ENCODE measurements around the gene ALG9.
"Not testable (repeated sequence)": the region's sequence is repeated elsewhere in the genome, so short reads cannot be mapped to it uniquely, and the experiment has no call there.

The ALG9 gene

DNA sequence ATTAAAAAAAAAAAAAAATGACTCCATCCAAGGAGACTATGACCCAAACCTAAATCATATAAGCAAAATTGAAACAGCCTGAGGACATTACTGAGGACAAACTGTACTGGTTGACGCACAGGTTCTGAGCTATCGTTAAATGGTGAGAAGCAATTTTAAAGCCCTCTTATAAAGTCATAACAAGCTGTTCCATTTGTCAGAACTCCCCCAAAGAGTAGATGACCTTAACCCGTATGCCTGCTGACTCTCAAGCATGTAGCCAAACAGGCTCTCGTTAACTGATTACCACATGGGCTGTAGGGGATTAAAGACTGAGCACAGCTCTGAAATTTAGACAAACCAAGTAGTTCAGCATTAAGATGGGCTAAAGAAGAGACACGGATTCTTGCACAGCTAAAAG, 38.0 kb upstream of the ALG9 start:
- DNase-seq (ENCODE audit: low read depth): no peak
- TF ChIP-seq CTCF (IDR thresholded peaks at IDR 0.05; ENCODE audit: low read depth, low read length, missing control alignments): no peak
- H3K4me3 ChIP-seq (ENCODE audit: low read depth, low read length): no peak overlapping the region
- in situ Hi-C loops (cut with HindIII; ENCODE audit: low sequenced_read_pairs): no loop called here

- no peak for DNase-seq (ENCODE audit: low read depth)
- no peak overlapping the region for H3K4me3 ChIP-seq (ENCODE audit: low read depth, low read length)
- in situ Hi-C loops (cut with HindIII; ENCODE audit: low sequenced_read_pairs): no loop called here
- TF ChIP-seq CTCF (IDR thresholded peaks at IDR 0.05; ENCODE audit: low read depth, low read length, missing control alignments): no peak
These were observed 37.4 kb upstream of the ALG9 start for GRCh38 chr11:111908639-111909305.

- no peak overlapping the region for H3K4me3 ChIP-seq (ENCODE audit: low read depth, low read length)
- DNase-seq (ENCODE audit: low read depth): no peak
- TF ChIP-seq CTCF (IDR thresholded peaks at IDR 0.05; ENCODE audit: low read depth, low read length, missing control alignments): no peak
- in situ Hi-C loops (cut with HindIII; ENCODE audit: low sequenced_read_pairs): no loop called here
These were observed 35.3 kb upstream of the ALG9 start for GRCh38 chr11:111906680-111907079.

- no peak for DNase-seq (ENCODE audit: low read depth)
- H3K4me3 ChIP-seq (ENCODE audit: low read depth, low read length): no peak overlapping the region
- in situ Hi-C loops (cut with HindIII; ENCODE audit: low sequenced_read_pairs): no loop called here
- no peak for TF ChIP-seq CTCF (IDR thresholded peaks at IDR 0.05; ENCODE audit: low read depth, low read length, missing control alignments)
These were observed 34.0 kb upstream of the ALG9 start for GRCh38 chr11:111905411-111905810.

DNA sequence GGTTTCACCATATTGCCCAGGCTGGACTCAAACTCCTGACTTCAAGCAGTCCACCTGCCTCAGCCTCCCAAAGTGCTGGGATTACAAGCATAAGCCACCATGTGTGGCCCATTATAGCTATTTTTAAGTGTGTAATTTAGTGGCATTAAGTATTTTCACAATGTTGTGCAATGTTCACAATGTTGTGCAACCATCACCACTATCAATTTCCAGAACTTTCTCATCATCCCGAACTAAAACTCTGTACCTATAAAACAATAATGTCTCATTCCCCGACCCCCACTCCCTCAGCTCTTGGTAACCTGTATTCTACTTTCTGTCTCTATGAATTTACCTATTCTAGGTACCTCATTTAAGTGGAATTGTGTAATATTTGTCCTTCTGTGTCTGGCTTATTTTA, 15.5 kb upstream of the ALG9 start:
- DNase-seq (ENCODE audit: low read depth): no peak
- in situ Hi-C loops (cut with HindIII; ENCODE audit: low sequenced_read_pairs): no loop called here
- no peak for TF ChIP-seq CTCF (IDR thresholded peaks at IDR 0.05; ENCODE audit: low read depth, low read length, missing control alignments)
- no peak overlapping the region for H3K4me3 ChIP-seq (ENCODE audit: low read depth, low read length)

DNA sequence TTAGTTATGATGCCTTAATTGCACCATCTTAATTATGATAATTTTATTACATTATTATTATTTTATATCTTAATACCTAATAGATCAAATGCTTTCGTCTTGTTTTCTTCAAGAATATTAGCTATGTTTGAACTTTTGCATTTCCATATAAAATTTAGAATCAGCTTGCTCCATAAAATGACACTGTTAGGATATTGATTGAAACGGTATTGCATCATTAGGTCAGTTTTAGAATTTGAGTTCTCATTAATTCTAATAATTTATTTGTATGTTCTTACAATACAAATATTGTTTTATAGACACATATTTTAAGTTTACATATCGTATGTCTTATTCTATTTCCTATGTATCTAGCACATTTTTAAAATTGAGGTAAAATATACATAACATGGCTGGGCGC, 14.7 kb upstream of the ALG9 start:
- in situ Hi-C loops (cut with HindIII; ENCODE audit: low sequenced_read_pairs): no loop called here
- TF ChIP-seq CTCF (IDR thresholded peaks at IDR 0.05; ENCODE audit: low read depth, low read length, missing control alignments): no peak

DNA sequence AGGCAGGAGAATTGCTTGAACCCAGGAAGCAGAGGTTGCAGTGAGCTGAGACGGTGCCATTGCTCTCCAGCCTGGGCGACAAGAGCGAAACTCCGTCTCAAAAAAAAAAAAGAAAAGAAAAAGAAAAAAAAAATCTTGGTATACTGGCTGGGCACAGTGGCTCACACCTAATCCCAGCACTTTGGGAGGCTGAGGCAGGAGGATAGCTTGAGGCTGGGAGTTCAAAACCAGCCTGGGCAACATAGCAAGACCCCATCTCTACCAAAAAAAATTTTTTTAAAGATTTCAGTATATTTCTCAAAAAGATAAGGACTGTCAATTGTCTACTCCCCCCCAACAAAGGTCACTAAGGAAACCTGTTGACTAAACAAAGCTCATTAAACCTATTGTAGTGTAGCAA, 13.7 kb upstream of the ALG9 start:
- in situ Hi-C loops (cut with HindIII; ENCODE audit: low sequenced_read_pairs); DNase-seq (ENCODE audit: low read depth); H3K4me3 ChIP-seq (ENCODE audit: low read depth, low read length): not testable (repeated sequence)

More for the DNA sequence above, 14.7 kb upstream of the ALG9 start:
- no peak overlapping the region for H3K4me3 ChIP-seq (ENCODE audit: low read depth, low read length)
- no peak for DNase-seq (ENCODE audit: low read depth)
